HG03558 (cell line): ENCODE results near the gene PIK3CD.

ENCODE experiments used
- ATAC-seq: cut with Tn5 transposase; IDR thresholded peaks from one replicate; pipeline ENCODE4 v1.9.1; 2021; ENCODE audit warnings: moderate number of reproducible peaks; ENCODE audit not compliant: unreplicated experiment; ENCODE audit errors: extremely low read depth

Gene PIK3CD

DNA sequence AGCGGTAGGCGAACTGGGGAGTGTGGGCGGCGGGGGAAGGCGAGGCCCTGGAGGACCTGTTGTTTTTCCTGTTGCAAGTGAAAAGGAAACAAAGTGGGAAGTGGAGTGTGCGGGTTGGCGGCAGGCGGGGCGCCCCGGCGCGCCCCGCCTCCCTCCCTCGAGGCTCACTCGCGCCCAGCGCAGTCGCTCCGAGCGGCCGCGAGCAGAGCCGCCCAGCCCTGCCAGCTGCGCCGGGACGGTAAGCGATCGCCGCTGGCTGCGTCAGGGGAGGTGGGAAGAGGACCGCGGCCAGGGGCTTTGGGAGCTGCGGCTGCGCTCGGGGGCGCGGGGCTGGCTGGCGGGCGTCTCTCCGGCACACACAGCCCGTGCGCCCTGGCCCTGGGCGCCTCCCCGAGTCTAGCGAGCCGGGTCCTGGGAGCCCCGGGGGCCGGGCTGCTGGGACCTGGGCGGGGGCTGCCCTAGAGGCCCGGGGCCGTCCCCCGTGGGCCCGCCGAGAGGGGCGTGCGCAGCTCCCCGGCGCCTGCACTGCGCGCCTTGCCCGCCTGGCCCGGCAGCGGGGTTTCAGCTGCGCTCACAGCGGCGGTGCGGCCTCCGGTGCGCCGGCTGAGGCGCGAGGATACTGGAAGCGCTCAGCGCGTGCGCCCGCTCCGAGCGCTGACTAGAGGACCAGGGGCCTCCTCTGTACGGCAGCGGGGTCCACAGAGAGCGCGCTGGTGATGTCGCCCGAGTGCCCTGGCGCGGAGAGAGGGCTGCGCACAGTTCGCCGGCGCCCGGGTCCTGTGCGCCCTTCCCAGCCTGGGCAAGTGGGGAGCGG, at the start of gene PIK3CD:
PIK3CD (plus strand) TSS at position 167 of the 814 bp plus-strand sequence. CDS start 58,725 bp downstream, outside the sequence.
- no peak for ATAC-seq

GRCh38 chr1:9601942-9602793, 49.4 kb upstream of the PIK3CD start:
- no peak for ATAC-seq

- ATAC-seq, result no peak
Observed at GRCh38 chr1:9602794-9603167, 48.8 kb upstream of the PIK3CD start.

DNA sequence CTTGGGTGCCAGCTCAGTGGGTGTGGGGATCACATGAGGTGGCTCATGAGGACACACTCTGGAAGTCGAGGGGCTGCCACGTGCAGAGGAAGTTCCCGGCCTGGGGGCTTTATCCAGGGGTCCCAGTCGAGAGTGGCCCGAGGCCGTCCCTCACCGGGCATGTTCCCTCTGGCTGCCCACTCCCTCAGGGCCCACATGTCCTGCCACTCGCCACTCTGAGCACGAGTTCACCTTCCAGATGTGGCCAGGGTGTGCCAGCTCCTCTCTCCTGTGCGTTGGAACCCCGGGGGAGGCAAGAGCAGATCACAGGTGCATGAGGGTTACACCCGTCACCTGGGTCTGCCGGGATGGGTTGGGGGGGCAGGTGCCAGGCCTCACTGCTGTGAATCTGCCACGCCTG, 48.2 kb upstream of the PIK3CD start:
- ATAC-seq, result no peak

DNA sequence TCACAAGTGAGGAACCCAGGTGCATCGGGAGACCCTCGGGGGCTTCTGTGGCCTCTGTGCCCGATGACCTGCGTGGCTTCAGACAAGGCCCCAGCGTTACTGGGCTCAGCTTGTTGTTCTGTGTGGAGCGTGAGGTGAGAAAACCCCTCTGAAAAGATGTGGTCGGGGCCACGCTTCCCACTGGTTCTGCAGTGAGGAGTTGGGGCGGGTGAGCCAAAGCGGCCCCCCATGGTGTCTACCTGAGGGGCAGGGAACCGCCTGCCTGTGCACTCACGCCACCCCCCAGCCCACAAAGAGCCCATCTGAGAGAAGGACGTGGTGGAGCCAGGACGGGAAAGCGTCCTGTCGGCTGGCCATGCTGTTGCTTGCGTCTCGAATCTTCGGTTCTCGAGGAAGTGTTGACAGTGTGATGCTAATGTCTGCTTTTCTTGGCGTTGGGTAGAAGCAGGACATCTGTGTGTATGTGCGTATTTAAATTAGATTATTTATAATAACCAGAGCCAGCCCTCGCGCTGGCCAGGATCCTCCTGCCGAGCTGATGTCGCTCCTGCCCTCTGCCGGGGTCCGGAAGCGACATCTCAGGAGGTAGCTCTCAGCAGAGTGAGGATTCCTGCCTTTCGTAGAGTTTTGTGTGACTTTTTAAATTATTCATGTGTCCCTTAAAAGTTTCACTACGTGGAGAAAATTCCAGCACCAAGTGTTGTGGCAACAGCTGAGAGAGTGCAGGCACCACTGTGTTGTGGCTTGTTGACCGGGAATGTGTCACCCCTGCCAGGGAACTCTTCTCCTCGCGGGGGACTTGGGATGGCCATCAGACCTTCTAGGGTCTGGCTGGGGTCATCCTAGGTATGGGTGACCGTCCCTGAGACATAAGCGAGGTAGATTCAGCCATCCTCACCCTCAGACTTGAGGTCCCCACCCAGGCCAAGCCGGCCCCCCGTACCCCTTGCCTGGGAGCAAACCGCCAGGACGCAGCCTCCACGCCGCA, 47.5 kb upstream of the PIK3CD start:
- ATAC-seq, result no peak

- ATAC-seq, result no peak
Observed at GRCh38 chr1:9604836-9605235, 46.7 kb upstream of the PIK3CD start.

- no peak for ATAC-seq
Observed at GRCh38 chr1:9605946-9606455, 45.5 kb upstream of the PIK3CD start.

GRCh38 chr1:9606458-9606857, 45.1 kb upstream of the PIK3CD start:
- ATAC-seq, result no peak

- ATAC-seq, result no peak
Observed at GRCh38 chr1:9606948-9607347, 44.6 kb upstream of the PIK3CD start.

DNA sequence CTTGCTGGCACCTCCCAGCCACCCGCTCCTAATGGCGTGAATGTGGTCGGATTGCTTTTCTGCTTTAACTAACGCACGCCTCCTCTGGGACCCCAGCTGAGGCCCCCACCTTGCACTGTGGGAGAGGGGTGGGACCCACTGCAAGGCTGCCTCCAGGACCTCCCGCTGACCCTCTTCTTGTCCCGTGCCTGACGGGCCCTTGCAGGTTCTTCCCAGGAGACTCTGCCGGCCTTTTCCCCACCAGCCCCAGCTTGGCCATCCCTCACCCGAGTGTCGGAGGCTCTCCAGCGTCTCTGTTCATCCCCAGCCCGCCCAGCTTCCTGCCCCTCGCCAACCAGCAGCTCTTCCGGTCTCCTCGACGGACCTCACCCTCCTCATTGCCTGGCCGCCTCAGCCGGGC, 44.2 kb upstream of the PIK3CD start:
- no peak for ATAC-seq

- ATAC-seq, result no peak
Observed at GRCh38 chr1:9609998-9610397, 41.5 kb upstream of the PIK3CD start.

DNA sequence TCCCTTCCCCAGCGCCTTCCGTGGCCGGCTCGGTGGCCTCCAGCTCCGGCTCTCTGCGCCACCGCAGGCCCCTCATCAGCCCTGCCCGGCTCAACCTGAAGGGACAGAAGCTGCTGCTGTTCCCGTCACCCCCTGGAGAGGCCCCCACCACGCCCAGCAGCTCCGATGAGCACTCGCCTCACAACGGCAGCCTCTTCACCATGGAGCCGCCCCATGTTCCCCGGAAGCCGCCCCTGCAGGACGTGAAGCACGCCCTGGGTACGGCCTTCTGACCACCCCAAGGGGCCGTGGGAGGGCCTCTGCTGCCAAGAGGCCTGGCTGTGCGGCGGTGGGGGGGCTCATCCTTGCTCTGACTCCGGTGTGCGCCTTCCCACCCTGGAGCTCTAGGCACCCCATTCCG, 41.0 kb upstream of the PIK3CD start:
- ATAC-seq, result no peak

- ATAC-seq, result no peak
Observed at GRCh38 chr1:9611716-9612115, 39.8 kb upstream of the PIK3CD start.

- ATAC-seq, result no peak
Observed at GRCh38 chr1:9612162-9612845, 39.2 kb upstream of the PIK3CD start.

DNA sequence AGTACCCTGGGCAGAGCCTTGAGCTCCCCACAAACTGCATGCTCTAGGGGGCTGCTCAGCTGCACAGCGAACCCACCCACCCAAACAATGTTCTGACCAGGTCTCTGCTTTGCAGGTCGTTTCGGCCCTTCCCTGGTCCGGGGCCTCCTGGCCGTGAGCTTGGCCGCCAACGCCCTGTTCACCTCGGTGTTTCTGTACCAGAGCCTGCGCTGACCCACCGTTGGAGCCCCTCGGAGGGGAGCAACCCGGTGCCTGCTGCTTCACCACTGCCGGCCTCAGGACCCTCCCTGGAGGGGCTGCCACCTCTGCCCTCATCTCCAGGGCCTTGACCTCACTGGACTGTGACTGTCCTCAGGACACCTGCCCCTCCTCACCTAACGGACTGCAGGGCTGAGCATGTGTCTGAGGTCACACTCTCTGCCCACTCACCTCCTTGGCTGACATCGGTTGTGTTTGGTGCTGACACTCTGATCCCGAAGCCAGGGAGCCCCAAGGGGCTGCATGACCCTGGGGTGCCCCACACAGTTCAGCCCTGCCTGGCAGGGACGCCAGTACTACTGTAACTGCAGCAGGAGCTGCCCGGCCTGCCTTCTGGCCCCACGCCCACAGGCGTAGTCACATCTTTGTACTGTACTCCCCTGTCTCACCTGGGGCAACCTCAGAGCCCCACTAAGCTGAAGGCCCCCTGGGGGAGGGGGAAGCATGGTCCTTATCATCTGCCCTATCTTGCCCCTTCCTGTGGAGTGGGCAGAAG, 38.5 kb upstream of the PIK3CD start:
- ATAC-seq, result no peak

- ATAC-seq, result no peak
Observed at GRCh38 chr1:9613625-9614299, 37.8 kb upstream of the PIK3CD start.

- ATAC-seq, result no peak
Observed at GRCh38 chr1:9615316-9616063, 36.0 kb upstream of the PIK3CD start.
